Right lobe of liver (tissue), 6 donors: ENCODE measurements around the gene FUBP3. TPM values are rescaled to one million over a fixed set of nuclear protein-coding genes. Genes with fewer than 3 reads are reported as not detected.

Source experiments
- ATAC-seq, 4 donors: fragments of 200-7000 bp; cut with Tn5 transposase; one replicate each; pipeline ENCODE4 v1.9.1; 2020; ENCODE audit warnings: mild to moderate bottlenecking in 4 of 4, moderate library complexity in 4 of 4
- DNase-seq, 3 donors: peaks; one replicate each; pipeline ENCODE4 v3.0.0-alpha.2; 2020
- H3K27ac ChIP-seq, 3 donors: fragments of 200-600 bp; one replicate each; pipeline ENCODE4 v1.8.0; 2022
- H3K27me3 ChIP-seq, 2 donors: fragments of 200-600 bp; one replicate each; pipeline ENCODE4 v1.8.0; 2022
- H3K36me3 ChIP-seq, 4 donors: fragments of 200-600 bp; sonication (generic) in 1 of 4; one replicate each; pipeline versions ENCODE4 v1.5.1 to v1.8.0; 2017 to 2022; ENCODE audit warnings: control low read depth in 1 of 4
- H3K4me1 ChIP-seq, 4 donors: fragments of 200-600 bp; sonication (generic) in 1 of 4; one replicate each; pipeline versions ENCODE4 v1.5.1 to v1.8.0; 2017 to 2022; ENCODE audit warnings: control low read depth in 1 of 4
- H3K4me3 ChIP-seq, 3 donors: fragments of 200-600 bp; one replicate each; pipeline ENCODE4 v1.8.0; 2022
- H3K9me3 ChIP-seq, 4 donors: fragments of 200-600 bp; sonication (generic) in 1 of 4; one replicate each; pipeline versions ENCODE4 v1.5.1 to v1.8.0; 2017 to 2022; ENCODE audit warnings: control low read depth in 1 of 4
- POLR2A ChIP-seq: fragments of 450-650 bp; IDR thresholded peaks from one replicate; pipeline ENCODE4 v1.6.1; 2017; ENCODE audit warnings: antibody characterized with exemption, mild to moderate bottlenecking
- WGBS: methylation state at CpG from one replicate; pipeline ENCODE4 v1.1.6; 2018; ENCODE audit warnings: low coverage, low lambda C conversion rate; ENCODE audit not compliant: insufficient coverage; ENCODE audit errors: missing lambda C conversion rate; 5-methylcytosine and 5-hydroxymethylcytosine counted together
- intact Hi-C, 2 donors: fragments of 100-400 bp; cut with DNase I; formaldehyde crosslinking; loops; one replicate each; pipeline versions ENCODE4 v1.11.2 to v1.14.1; 2022
- total RNA-seq, 6 experiments: library from RNA; depleted of rRNA in 2 of 6; stranded (reverse); fragments of >200 nt in 2 of 6; fragmentation: NEBNext Ultra II Directional in 3 of 6; extraction: Animal tissue kit (Norgen Biotek cat#: 25700) in 3 of 6; gene quantifications; one replicate each; pipeline versions ENCODE4 v1.1.0 to v1.2.4, GENCODE V29; 2016 to 2023
- TF ChIP-seq, protein P1 (sequence below), 4 donors: fragments of 200-600 bp in 3 of 4; fragments of 450-650 bp in 1 of 4; IDR thresholded peaks; one replicate each; pipeline versions ENCODE4 v1.5.1 to v1.8.0; 2016 to 2022; ENCODE audit warnings: antibody characterized with exemption in 4 of 4, mild to moderate bottlenecking in 2 of 4
- donor health status: DM: no; HTN: yes; CAD: no.
- donor health status: DM: no; HTN: no; CAD: no.
- donor health status: DM: no; HTN: no; CAD: no.
- donor health status: DM: no; HTN: yes; CAD: no.
- donor health status: DM: no; HTN: yes; CAD: no.

The FUBP3 gene
- total RNA-seq, 6 experiments from 2014 or later, result 21.3 to 35.7 (median 25.2) TPM

DNA sequence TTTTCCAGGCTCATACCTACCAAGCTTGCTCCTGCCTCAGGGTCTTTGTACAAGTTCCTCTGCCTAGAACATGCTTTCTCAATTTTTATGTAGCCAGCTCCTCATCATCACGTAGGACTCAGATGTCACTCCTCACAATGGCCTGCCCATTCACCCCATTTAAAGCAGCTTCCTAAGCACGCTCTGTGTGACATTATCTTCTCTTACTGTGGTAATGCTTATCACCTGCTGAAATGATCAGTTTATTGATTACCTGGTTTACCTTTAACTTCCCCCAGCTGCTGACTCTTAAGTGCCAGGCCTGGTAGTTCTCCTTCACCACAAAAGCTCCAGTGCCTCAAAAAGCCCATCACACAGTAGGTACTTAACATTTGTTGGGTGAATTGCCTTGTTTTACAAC lies 13.6 kb downstream of the FUBP3 start:
- ATAC-seq (peak; percentile 34 to 53 (median 42)), DNase-seq (no peak)
- H3K36me3 ChIP-seq, result no peaks in the 10 kb centered on the region
- 35% methylated on average over 2 of the region's 2 CpGs for WGBS
- no peaks in the 10 kb centered on the region for H3K9me3 ChIP-seq
- H3K27ac ChIP-seq, result peak overlapping the region in 2 of 3 donors; percentile 22 to 50
- H3K27me3 ChIP-seq, result no peaks in the 10 kb centered on the region
- intact Hi-C loops, result no loop called here
- H3K4me1 ChIP-seq, result peaks cover 0 to 73% (median 32%) of the 10 kb centered on the region in 4 donors
- TF ChIP-seq, protein P1, sequence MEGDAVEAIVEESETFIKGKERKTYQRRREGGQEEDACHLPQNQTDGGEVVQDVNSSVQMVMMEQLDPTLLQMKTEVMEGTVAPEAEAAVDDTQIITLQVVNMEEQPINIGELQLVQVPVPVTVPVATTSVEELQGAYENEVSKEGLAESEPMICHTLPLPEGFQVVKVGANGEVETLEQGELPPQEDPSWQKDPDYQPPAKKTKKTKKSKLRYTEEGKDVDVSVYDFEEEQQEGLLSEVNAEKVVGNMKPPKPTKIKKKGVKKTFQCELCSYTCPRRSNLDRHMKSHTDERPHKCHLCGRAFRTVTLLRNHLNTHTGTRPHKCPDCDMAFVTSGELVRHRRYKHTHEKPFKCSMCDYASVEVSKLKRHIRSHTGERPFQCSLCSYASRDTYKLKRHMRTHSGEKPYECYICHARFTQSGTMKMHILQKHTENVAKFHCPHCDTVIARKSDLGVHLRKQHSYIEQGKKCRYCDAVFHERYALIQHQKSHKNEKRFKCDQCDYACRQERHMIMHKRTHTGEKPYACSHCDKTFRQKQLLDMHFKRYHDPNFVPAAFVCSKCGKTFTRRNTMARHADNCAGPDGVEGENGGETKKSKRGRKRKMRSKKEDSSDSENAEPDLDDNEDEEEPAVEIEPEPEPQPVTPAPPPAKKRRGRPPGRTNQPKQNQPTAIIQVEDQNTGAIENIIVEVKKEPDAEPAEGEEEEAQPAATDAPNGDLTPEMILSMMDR (IDR thresholded peaks at IDR 0.05), result no peak
- TF ChIP-seq POLR2A, result no peak
- no peak overlapping the region for H3K4me3 ChIP-seq

DNA sequence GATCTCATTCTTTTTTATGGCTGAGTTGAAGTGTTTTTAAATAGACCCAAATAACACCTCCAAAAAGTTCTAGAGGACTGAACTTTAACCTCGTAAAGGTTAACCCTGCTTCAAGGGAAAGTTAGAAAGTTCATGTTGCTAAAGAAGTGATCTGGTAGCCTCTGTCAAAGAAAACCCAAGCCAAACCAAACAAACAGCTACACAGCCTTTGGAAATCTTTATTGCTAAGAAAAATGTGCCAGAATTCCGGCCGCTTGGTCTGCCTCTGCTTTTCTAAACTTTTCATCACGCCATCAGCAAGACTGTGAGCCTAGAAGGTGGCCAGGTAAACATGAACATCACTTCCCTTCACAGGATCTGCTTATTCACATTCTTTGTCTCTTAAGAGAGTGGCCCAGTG lies 17.9 kb downstream of the FUBP3 start:
- H3K27ac ChIP-seq, result peak overlapping the region; percentile 47 to 85 (median 57)
- H3K36me3 ChIP-seq, result no peaks in the 10 kb centered on the region
- H3K4me1 ChIP-seq, result peaks cover 0 to 86% (median 41%) of the 10 kb centered on the region in 4 donors
- peak; percentile 64 to 81 (median 72) for ATAC-seq
- WGBS, result 54% methylated on average over 4 of the region's 4 CpGs
- no peaks in the 10 kb centered on the region for H3K27me3 ChIP-seq
- H3K4me3 ChIP-seq, result peak overlapping the region in 2 of 3 donors; percentile 13 to 22
- TF ChIP-seq, protein P1 (IDR thresholded peaks at IDR 0.05), result no peak
- TF ChIP-seq POLR2A, result no peak
- H3K9me3 ChIP-seq, result no peaks in the 10 kb centered on the region
- intact Hi-C loops, result no loop called here
- DNase-seq, result peak in 1 of 3 donors; percentile 70

DNA sequence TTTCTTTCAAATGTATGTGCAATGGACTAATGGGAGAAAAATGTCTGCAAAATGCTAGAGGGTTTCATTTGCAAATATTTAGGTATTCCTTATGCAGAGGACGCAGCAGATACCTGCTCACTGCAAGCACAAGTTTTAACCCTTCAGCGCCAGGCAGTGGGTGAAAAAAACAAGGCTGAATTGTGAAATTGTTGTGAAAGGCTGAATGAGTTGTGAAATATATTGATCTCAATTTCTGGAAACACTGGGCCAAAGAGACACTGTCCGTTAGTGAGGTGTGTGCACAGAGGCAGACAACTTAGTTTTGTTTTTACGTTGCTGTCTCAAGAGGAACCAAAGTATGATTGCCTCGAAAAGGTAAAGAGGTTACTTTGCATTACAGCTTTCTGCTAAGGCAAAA lies 18.8 kb downstream of the FUBP3 start:
- H3K4me3 ChIP-seq, result peak overlapping the region in 2 of 3 donors; percentile 13 to 22
- TF ChIP-seq POLR2A, result no peak
- TF ChIP-seq, protein P1 (IDR thresholded peaks at IDR 0.05), result no peak
- peak in 1 of 3 donors; percentile 49 for DNase-seq
- no peaks in the 10 kb centered on the region for H3K9me3 ChIP-seq
- intact Hi-C loops, result no loop called here
- 29% methylated on average over 5 of the region's 5 CpGs for WGBS
- peak; percentile 64 to 80 (median 74) for ATAC-seq
- no peaks in the 10 kb centered on the region for H3K27me3 ChIP-seq
- peak overlapping the region; percentile 47 to 85 (median 57) for H3K27ac ChIP-seq
- peaks cover 0 to 77% (median 36%) of the 10 kb centered on the region in 4 donors for H3K4me1 ChIP-seq
- H3K36me3 ChIP-seq, result no peaks in the 10 kb centered on the region

DNA sequence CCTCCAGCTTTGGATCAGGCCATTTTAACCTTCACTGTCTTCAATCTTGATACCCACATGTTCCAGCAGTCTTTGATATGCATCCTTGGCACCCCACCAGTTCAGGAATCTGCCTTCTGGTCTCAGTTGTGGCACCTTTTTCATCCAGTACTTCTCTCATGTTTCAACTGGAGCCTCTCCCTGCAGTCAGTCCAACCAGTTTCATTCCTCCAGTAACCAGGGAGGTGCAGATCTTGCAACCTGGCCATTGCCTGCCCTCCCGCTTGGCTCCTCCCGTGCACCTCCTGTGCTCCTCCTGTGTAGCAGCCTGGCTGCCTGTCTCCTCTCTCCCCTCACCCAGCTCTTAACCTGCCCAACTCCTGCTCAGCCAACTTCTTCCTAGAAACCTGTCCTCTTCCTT lies 20.2 kb downstream of the FUBP3 start:
- ATAC-seq, result peak in 2 of 4 donors; percentile 34 to 49

DNA sequence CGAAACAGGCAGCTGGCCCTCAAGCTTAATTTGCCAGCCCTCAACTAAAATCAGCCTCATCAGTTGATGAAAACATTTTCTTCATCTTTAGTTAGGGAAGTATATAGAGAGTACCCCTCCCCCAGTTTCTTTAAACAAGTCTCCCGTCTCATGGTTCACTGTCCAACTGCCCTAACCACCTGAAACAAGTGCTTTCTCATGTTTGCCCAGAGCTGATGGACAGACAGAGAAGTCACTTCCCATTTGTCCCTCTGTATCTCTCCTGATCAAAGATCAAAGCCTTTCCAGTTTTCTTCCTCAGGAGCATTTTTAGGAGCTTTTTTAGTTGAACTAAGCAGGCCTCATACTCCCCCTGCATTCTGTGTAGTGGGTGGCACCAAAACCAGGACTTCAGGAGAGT lies 21.7 kb downstream of the FUBP3 start:
- ATAC-seq (peak in 3 of 4 donors; percentile 24 to 40 (median 39)), DNase-seq (no peak)
- peak overlapping the region in 1 of 3 donors; percentile 85 for H3K27ac ChIP-seq
- H3K4me3 ChIP-seq, result no peak overlapping the region
- peaks cover 0 to 50% (median 25%) of the 10 kb centered on the region in 4 donors for H3K4me1 ChIP-seq
- intact Hi-C loops, result no loop called here
- no peaks in the 10 kb centered on the region for H3K9me3 ChIP-seq
- no peaks in the 10 kb centered on the region for H3K36me3 ChIP-seq
- WGBS, result 56% methylated on average over 2 of the region's 2 CpGs
- TF ChIP-seq, protein P1 (IDR thresholded peaks at IDR 0.05), result no peak
- TF ChIP-seq POLR2A, result no peak
- H3K27me3 ChIP-seq, result no peaks in the 10 kb centered on the region

More for the DNA sequence above, 20.2 kb downstream of the FUBP3 start:
- intact Hi-C loops, result no loop called here
- TF ChIP-seq POLR2A, result no peak
- DNase-seq, result peak in 2 of 3 donors; percentile 51 to 63
- Histone ChIP-seq H3K9me3 (no peaks in the 10 kb centered on the region), H3K4me3 (no peak overlapping the region), H3K27me3 (no peaks in the 10 kb centered on the region), H3K4me1 (peaks cover 0 to 65% (median 32%) of the 10 kb centered on the region in 4 donors), H3K36me3 (no peaks in the 10 kb centered on the region), H3K27ac (peak overlapping the region in 2 of 3 donors; percentile 1 to 85)
- WGBS, result no CpG with 5 or more reads among the region's 2 CpGs
